Airway epithelial cell (primary cell): ENCODE measurements around the gene AKAP6. TPM values are rescaled to one million over a fixed set of nuclear protein-coding genes. Genes with fewer than 3 reads are reported as not detected.

ENCODE experiments used
- total RNA-seq: library from RNA; depleted of rRNA; stranded (reverse); fragments of >200 nt; gene quantifications from 2 replicates; pipeline ENCODE4 v1.2.3, GENCODE V29; 2015

The AKAP6 gene, protein sequence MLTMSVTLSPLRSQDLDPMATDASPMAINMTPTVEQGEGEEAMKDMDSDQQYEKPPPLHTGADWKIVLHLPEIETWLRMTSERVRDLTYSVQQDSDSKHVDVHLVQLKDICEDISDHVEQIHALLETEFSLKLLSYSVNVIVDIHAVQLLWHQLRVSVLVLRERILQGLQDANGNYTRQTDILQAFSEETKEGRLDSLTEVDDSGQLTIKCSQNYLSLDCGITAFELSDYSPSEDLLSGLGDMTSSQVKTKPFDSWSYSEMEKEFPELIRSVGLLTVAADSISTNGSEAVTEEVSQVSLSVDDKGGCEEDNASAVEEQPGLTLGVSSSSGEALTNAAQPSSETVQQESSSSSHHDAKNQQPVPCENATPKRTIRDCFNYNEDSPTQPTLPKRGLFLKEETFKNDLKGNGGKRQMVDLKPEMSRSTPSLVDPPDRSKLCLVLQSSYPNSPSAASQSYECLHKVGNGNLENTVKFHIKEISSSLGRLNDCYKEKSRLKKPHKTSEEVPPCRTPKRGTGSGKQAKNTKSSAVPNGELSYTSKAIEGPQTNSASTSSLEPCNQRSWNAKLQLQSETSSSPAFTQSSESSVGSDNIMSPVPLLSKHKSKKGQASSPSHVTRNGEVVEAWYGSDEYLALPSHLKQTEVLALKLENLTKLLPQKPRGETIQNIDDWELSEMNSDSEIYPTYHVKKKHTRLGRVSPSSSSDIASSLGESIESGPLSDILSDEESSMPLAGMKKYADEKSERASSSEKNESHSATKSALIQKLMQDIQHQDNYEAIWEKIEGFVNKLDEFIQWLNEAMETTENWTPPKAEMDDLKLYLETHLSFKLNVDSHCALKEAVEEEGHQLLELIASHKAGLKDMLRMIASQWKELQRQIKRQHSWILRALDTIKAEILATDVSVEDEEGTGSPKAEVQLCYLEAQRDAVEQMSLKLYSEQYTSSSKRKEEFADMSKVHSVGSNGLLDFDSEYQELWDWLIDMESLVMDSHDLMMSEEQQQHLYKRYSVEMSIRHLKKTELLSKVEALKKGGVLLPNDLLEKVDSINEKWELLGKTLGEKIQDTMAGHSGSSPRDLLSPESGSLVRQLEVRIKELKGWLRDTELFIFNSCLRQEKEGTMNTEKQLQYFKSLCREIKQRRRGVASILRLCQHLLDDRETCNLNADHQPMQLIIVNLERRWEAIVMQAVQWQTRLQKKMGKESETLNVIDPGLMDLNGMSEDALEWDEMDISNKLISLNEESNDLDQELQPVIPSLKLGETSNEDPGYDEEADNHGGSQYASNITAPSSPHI (N-terminal part only)
- 0.92 and 1.7 TPM in 2 replicates for total RNA-seq

DNA sequence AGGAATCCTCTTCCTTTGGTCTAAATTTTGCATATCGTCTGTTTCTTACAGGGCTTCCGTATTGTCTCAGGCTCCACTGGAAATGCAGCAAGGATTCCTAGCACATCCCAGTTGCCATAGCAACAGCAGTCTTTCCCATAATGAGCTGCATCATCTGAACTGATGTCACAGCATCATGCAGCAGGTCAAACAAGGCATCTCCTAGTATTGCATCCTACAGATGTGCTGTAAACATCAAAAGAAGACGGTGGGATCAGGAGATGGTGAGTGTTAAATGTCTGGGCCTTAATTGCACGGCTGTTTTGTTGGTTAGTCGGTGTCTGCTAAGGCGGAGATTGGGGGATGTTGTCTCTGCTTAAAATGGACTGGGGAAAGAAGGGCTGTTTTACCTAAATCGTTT, at the start of gene AKAP6:
AKAP6 (plus strand) TSS at position 153 of the 400 bp plus-strand sequence. CDS start 104,196 bp downstream, outside the sequence.

Other genes with a start within 250 kb of the AKAP6 start
- not detected in 2 replicates for gene RNU6-7, start 127.3 kb upstream of the AKAP6 start, total RNA-seq
- not detected in 2 replicates for gene RNU6-8, start 126.0 kb upstream of the AKAP6 start, total RNA-seq